Activated naive CD4-positive, alpha-beta T cell treated with anti-CD3 and anti-CD28 coated beads, Interleukin-2, amount 10 ng/mL, durations not matched to agents 7 days and 5 days (primary cell): ENCODE data around the gene PTPRA.
A peak's percentile ranks its signal among the peaks of the same experiment; 100 is the strongest.

Experiments
- CTCF ChIA-PET: fragments of 350-600 bp; sonication (Branson Sonifier 250); formaldehyde crosslinking; loops from one replicate; lab custom pipeline; 2021; ENCODE audit warnings: antibody characterized with exemption; lab: Charles Lee
- DNase-seq: peaks from one replicate; pipeline ENCODE4 v3.0.0-alpha.2; 2020
- H3K27ac Mint-ChIP-seq: one replicate; pipeline ENCODE4 v1.8.0; 2021; ENCODE audit warnings: mild to moderate bottlenecking, moderate library complexity, mixed read lengths
- H3K27me3 Mint-ChIP-seq: one replicate; pipeline ENCODE4 v1.8.0; 2021; ENCODE audit warnings: mild to moderate bottlenecking, mixed read lengths
- H3K36me3 Mint-ChIP-seq: one replicate; pipeline ENCODE4 v1.8.0; 2021; ENCODE audit warnings: mixed read lengths
- H3K4me1 Mint-ChIP-seq: one replicate; pipeline ENCODE4 v1.8.0; 2021; ENCODE audit warnings: mixed read lengths
- H3K4me3 Mint-ChIP-seq: one replicate; pipeline ENCODE4 v1.8.0; 2021; ENCODE audit warnings: mild to moderate bottlenecking, moderate library complexity, mixed read lengths
- H3K9me3 Mint-ChIP-seq: one replicate; pipeline ENCODE4 v1.8.0; 2021; ENCODE audit warnings: mixed read lengths

The PTPRA gene

DNA sequence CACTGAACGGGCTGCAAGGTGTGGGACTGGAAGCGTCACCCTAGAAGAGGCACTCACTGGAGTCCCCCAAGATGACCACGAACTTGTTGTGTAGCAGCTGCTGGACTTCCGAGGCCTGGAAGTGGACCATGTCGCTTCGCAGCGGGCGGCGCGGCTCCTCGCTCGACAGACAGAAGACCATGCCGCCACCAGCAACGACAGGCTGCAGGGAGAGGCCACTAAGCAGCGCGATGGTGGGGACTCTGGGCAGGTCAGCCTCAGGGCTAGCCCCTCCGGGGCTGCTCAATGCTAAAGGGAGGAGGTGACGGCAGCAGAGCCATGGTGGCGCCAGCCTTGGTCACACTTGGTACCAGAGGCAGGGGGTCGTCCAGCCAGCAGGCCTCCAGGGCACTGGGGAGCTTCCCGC is 33.5 kb upstream of the PTPRA start:
- no peak for DNase-seq
- Mint-ChIP-seq H3K4me3 (peak overlapping the region; percentile 65), H3K4me1 (peaks cover 20% of the 10 kb centered on the region), H3K36me3 (peaks cover 15% of the 10 kb centered on the region), H3K27me3 (no peaks in the 10 kb centered on the region), H3K27ac (peak overlapping the region; percentile 81), H3K9me3 (no peaks in the 10 kb centered on the region)
- CTCF ChIA-PET: interaction anchor here (0.8 to 1.6 kb wide), 2 partner anchors 96 to 152 kb away, joined by 3 to 7 read pairs; no protein-coding TSS in a partner anchor

DNA sequence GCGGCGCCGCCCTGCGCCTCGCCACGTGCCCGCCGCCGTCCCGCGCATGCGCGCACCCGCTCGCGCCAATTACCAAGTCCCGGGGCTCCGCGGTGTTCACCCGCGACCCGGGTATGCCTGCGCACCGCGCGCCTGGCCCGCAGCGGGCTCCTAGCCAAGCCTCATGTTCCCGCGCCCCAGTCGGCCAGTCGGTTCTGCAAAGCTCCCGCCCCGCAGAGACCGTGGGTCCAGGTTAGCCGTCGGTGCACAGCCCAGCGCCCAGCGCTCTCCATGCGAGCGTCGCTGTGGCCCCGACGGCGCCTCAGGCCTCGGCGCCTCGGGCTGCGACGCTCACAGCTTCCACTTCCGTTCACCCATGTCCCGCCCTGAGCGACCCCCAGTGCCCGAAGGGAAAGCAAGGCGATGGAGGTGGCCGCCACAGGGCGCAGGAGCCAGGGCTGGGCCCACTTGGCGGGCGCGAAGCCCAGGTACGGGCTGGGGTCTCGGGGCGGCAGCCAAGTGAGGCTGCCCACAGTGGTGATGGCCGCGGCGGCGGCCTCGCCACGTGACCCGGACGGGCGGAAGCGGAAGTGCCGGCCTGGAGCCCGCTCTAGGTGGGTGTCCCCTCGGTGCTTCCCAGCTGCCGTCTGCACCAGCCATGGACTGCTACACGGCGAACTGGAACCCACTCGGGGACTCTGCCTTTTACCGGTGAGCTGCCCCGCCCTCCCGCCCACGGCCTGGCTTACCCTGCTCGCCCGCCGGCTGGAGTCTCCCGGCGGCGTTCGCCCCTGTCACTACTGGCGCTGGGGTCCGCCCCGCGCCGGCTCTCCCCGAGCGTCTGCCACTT is 32.9 kb upstream of the PTPRA start, which contains the start of the genes PCED1A and VPS16:
Gene PCED1A (minus strand): TSS at position 518 of the 829 bp plus-strand sequence. CDS start 743 bp downstream, outside the sequence.
Gene VPS16 (plus strand): TSS at position 608 of the 829 bp plus-strand sequence. CDS start 30 bp downstream, at position 638.
- no peaks in the 10 kb centered on the region for H3K9me3 Mint-ChIP-seq
- CTCF ChIA-PET: interaction anchor here (1.6 kb wide), 1 partner anchor 152 kb away, joined by 7 read pairs; no protein-coding TSS in a partner anchor
- H3K27me3 Mint-ChIP-seq: no peaks in the 10 kb centered on the region
- peak; percentile 92 for DNase-seq
- peak within 1 kb of the TSS; percentile 83 for H3K27ac Mint-ChIP-seq
- peak within 1 kb of the TSS; percentile 76 for H3K4me3 Mint-ChIP-seq
- H3K36me3 Mint-ChIP-seq: peaks cover 15% of the 10 kb centered on the region
- peaks cover 26% of the 10 kb centered on the region for H3K4me1 Mint-ChIP-seq

- H3K27me3 Mint-ChIP-seq: no peaks in the 10 kb centered on the region
- peak overlapping the region; percentile 76 for H3K4me3 Mint-ChIP-seq
- H3K4me1 Mint-ChIP-seq: peaks cover 28% of the 10 kb centered on the region
- H3K9me3 Mint-ChIP-seq: no peaks in the 10 kb centered on the region
- H3K36me3 Mint-ChIP-seq: peaks cover 15% of the 10 kb centered on the region
- peak; percentile 69 for DNase-seq
- H3K27ac Mint-ChIP-seq: peak overlapping the region; percentile 70
- CTCF ChIA-PET: no interaction called here
These were observed 32.2 kb upstream of the PTPRA start for GRCh38 chr20:2840967-2841531.

DNA sequence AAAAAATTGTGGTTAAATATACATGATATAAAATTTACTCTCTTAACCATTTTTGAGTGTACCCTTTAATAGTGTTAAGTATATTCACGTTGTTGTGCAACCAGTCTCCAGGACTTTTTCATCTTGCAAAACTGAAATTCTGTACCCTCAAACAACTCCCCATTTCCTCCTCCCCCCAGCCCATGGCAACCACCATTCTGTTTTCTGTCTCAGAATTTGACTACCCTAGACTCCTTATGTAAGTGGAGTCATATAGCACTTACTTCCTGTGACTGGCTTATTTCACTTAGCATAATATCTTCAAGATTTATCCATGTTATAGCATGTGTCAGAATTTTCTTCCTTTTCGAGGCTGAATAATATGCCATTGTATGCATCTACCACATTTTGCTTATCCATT is 27.7 kb upstream of the PTPRA start:
- no peak overlapping the region for H3K4me3 Mint-ChIP-seq
- H3K36me3 Mint-ChIP-seq: peaks cover 9% of the 10 kb centered on the region
- H3K9me3 Mint-ChIP-seq: no peaks in the 10 kb centered on the region
- H3K27me3 Mint-ChIP-seq: no peaks in the 10 kb centered on the region
- CTCF ChIA-PET: no interaction called here
- peaks cover 21% of the 10 kb centered on the region for H3K4me1 Mint-ChIP-seq
- no peak overlapping the region for H3K27ac Mint-ChIP-seq
- no peak for DNase-seq

DNA sequence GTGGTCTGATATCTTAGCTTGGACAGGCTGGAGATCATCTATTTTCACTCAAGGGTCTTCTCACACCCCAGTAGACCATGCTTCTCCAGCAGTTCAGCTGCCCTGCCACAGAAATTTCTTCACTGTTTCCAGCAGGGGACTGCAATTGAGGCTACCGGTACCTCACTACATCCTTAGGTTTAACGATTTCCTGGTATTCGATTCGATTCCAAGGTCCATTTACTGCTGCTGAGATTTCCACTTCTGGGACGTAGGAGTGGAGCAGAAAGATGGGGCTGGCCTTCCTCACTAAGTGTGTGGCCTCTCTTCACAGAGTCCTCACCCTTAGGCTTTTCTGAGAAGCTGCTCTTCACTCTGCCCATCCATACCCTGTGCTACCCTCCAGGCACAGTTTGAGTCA is 26.6 kb upstream of the PTPRA start:
- Mint-ChIP-seq H3K4me1 (peaks cover 21% of the 10 kb centered on the region), H3K4me3 (no peak overlapping the region), H3K36me3 (peaks cover 9% of the 10 kb centered on the region), H3K27me3 (no peaks in the 10 kb centered on the region), H3K27ac (no peak overlapping the region), H3K9me3 (no peaks in the 10 kb centered on the region)
- DNase-seq: no peak
- CTCF ChIA-PET: no interaction called here

DNA sequence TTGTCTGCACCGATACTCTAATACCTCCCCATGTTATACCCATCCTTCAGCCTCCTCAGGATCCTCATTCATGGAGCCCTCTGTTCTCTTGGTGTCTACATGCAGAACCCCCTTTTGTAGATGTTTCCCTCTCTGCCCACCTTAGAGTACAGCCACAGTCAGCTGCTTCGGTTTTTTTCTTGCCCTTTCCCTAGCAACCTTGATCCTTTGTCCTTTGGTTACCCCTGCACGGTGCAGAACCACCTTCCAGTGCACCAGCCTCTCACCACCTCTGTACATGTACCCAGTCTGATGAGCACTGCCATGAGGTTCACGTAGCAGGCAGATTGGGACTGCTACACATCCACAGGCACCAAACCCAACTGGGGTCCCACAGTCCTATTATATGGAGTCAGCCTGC is 25.5 kb upstream of the PTPRA start:
- Mint-ChIP-seq H3K4me1 (peaks cover 31% of the 10 kb centered on the region), H3K36me3 (peaks cover 12% of the 10 kb centered on the region), H3K27me3 (no peaks in the 10 kb centered on the region), H3K27ac (no peak overlapping the region), H3K4me3 (no peak overlapping the region), H3K9me3 (no peaks in the 10 kb centered on the region)
- CTCF ChIA-PET: no interaction called here
- no peak for DNase-seq

DNA sequence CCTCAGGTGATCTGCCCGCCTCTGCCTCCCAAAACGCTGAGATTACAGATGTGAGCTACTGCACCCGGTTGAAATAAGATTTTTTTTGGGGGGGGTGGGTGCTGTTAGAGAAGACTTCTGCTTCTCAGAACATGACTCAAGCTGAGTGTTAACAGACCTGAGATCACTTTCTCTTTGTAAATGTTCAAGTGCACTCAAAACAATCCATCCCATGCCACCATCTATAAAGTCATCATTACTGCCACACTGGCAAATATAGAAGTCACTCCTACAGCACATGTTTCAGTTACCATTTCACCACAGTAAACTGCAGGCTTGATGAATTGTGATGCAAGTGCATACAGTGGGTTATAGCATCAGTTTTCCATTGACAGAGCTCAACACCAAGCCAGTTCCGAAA is 23.8 kb upstream of the PTPRA start:
- Mint-ChIP-seq H3K4me1 (peaks cover 36% of the 10 kb centered on the region), H3K4me3 (no peak overlapping the region), H3K9me3 (no peaks in the 10 kb centered on the region), H3K27ac (no peak overlapping the region), H3K36me3 (peaks cover 10% of the 10 kb centered on the region), H3K27me3 (no peaks in the 10 kb centered on the region)
- CTCF ChIA-PET: interaction anchor here (0.9 to 1.9 kb wide), 2 partner anchors 120 to 162 kb away, joined by 3 to 5 read pairs; no protein-coding TSS in a partner anchor
- DNase-seq: no peak

DNA sequence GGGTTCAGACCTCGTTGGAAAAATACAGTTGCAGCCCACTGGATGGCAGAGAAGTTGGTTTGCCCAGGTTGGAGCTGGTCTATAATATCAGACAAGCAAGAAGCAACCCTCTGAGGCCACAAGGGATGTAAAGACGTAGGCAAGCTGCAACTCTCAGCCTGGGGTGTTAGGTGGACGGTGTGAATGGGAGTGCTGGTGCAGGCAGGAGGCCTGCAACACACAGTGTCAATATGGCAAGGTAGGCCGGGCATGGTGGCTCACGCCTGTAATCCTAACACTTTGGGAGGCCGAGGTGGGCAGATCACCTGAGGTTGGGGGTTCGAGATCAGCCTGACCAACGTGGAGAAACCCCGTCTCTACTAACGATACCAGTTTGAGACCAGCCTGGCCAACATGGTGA is 22.2 kb upstream of the PTPRA start:
- DNase-seq: no peak
- Mint-ChIP-seq H3K36me3 (peaks cover 10% of the 10 kb centered on the region), H3K4me3 (no peak overlapping the region), H3K27ac (no peak overlapping the region), H3K9me3 (no peaks in the 10 kb centered on the region), H3K27me3 (no peaks in the 10 kb centered on the region), H3K4me1 (peaks cover 26% of the 10 kb centered on the region)
- CTCF ChIA-PET: interaction anchor here (1.0 to 1.9 kb wide), 3 partner anchors 12 to 160 kb away, joined by 4 to 8 read pairs (median 5); no protein-coding TSS in a partner anchor

DNA sequence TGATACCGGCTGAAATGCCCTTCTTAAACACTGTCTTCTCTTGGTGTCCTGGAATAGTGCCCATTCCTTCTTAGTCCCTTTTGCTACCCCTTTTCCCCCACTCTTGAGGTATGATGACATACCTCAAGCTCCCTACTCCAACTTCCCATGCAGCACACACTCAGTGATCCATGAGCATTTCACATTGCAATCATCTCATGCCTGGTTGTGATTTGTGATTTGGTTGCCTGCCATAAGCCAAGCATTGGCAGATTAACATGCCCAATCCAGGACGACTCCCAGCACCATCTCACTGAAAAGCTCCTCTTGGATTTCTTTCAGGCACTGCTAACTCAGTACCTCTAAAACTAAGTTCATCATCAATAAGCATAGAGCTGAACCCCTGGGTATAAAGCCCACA is 14.7 kb upstream of the PTPRA start:
- H3K4me3 Mint-ChIP-seq: no peak overlapping the region
- CTCF ChIA-PET: interaction anchor here (1.2 kb wide), 1 partner anchor 13 kb away, joined by 4 read pairs; no protein-coding TSS in a partner anchor
- no peaks in the 10 kb centered on the region for H3K9me3 Mint-ChIP-seq
- no peaks in the 10 kb centered on the region for H3K27me3 Mint-ChIP-seq
- H3K4me1 Mint-ChIP-seq: no peaks in the 10 kb centered on the region
- H3K27ac Mint-ChIP-seq: no peak overlapping the region
- peaks cover 10% of the 10 kb centered on the region for H3K36me3 Mint-ChIP-seq
- no peak for DNase-seq

DNA sequence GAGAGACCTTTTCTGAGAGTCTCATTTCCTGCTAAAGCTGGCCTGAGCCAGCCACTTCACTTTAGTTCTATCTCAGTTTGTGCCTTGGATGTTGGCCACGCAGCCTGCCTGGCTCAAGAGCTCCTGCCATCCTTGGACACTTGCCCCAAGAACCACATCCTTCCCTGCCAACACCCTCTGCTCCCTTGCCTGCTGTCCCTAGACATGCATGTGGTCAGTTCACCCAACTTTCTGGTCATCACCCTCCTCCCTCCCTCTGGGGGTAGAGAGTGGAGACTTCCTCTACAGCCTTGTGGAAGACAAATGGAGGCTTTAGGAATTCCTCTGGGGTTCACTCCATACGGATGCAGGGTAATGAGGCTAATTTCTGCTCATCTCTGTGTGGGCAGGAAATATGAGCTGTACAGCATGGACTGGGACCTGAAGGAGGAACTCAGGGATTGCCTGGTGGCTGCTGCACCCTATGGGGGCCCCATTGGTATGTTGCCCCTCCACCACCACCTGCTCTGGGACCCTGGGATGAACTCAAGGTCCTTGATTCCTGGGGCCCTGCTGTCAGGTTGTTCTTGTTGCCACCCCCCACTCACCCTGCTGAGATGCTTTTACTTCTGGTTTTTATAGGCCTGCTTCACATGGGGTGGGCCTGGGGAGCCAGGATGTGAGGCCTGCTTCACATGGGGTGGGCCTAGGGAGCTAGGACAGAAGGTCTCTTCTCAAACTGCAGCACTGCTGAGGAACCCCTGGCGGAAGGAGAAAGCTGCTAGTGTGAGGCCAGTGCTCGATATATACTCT is 13.8 kb upstream of the PTPRA start:
- no peaks in the 10 kb centered on the region for H3K9me3 Mint-ChIP-seq
- no peaks in the 10 kb centered on the region for H3K27me3 Mint-ChIP-seq
- H3K4me1 Mint-ChIP-seq: no peaks in the 10 kb centered on the region
- H3K27ac Mint-ChIP-seq: no peak overlapping the region
- no peak overlapping the region for H3K4me3 Mint-ChIP-seq
- peaks cover 10% of the 10 kb centered on the region for H3K36me3 Mint-ChIP-seq
- CTCF ChIA-PET: interaction anchor here (1.2 kb wide), 1 partner anchor 12 kb away, joined by 4 read pairs; no protein-coding TSS in a partner anchor
- DNase-seq: no peak

DNA sequence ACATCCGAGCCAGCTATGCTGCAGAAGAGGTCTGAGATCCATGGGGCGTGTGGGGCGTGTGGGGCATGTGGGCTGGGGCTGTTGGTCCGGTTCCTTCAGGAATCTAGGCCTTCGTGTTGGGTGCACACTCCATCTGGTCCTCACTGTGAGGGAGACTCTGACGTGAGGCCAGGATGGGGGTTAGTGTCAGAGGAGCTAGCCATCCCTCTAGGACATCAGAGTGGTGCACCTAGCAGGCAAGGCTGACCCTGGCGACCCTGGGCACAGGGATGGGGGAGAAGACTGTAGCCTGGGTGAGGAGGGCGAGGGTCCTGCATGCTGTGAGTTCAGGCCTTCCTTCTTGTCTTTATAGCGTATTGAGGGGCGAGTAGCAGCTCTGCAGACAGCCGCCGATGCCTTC is 8.7 kb upstream of the PTPRA start:
- Mint-ChIP-seq H3K36me3 (peaks cover 23% of the 10 kb centered on the region), H3K4me1 (peaks cover 19% of the 10 kb centered on the region), H3K4me3 (no peak overlapping the region), H3K9me3 (no peaks in the 10 kb centered on the region), H3K27me3 (no peaks in the 10 kb centered on the region), H3K27ac (no peak overlapping the region)
- CTCF ChIA-PET: no interaction called here
- DNase-seq: no peak

GRCh38 chr20:2865101-2865500 is 8.2 kb upstream of the PTPRA start:
- H3K36me3 Mint-ChIP-seq: peaks cover 23% of the 10 kb centered on the region
- no peak overlapping the region for H3K27ac Mint-ChIP-seq
- H3K4me1 Mint-ChIP-seq: peaks cover 19% of the 10 kb centered on the region
- no peaks in the 10 kb centered on the region for H3K9me3 Mint-ChIP-seq
- H3K27me3 Mint-ChIP-seq: no peaks in the 10 kb centered on the region
- H3K4me3 Mint-ChIP-seq: no peak overlapping the region
- DNase-seq: no peak
- CTCF ChIA-PET: no interaction called here

DNA sequence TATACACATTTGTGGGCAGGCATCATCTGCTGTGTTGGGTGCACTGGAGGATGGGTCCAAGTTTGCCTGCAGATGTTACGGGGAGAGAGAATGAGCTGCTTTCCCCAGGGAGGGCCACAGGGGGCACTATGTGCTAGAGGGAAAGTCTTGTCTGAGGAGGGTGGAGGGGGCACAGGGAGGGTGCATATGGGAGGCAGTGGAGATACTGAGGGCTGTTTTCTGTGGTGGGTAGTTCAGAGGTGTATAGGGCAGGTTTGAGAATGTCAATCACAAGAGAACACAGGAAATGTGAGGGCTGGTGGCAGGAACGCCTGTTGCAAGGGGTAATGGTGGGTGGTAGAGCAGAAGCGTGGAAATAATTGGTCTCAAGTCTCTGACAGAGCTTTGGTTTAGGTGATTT is 7.7 kb upstream of the PTPRA start:
- Mint-ChIP-seq H3K27me3 (peaks cover 3% of the 10 kb centered on the region), H3K36me3 (peaks cover 23% of the 10 kb centered on the region), H3K9me3 (no peaks in the 10 kb centered on the region), H3K4me3 (no peak overlapping the region), H3K4me1 (peaks cover 22% of the 10 kb centered on the region), H3K27ac (peak overlapping the region; percentile 35)
- no peak for DNase-seq
- CTCF ChIA-PET: no interaction called here

DNA sequence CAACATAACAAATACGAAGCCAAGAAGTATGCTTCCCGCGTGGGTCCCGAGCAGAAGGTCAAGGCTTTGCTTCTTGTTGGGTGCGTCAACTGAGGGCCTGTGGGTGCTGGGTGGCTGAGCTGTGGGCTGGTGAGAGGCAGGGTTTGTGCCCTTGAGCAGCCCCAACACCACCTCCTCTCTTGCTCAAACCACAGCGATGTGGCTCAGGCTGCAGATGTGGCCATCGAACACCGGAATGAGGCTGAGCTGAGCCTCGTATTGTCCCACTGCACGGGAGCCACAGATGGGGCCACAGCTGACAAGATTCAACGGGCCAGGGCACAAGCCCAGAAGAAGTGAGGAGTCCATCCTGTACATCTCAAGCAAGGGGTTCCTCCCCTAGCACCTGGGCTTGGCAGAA is 7.0 kb upstream of the PTPRA start:
- Mint-ChIP-seq H3K9me3 (no peaks in the 10 kb centered on the region), H3K27ac (no peak overlapping the region), H3K4me3 (no peak overlapping the region), H3K4me1 (peaks cover 28% of the 10 kb centered on the region), H3K27me3 (peaks cover 9% of the 10 kb centered on the region), H3K36me3 (peaks cover 18% of the 10 kb centered on the region)
- CTCF ChIA-PET: interaction anchor here (0.8 kb wide), 1 partner anchor 135 kb away, joined by 3 read pairs; no protein-coding TSS in a partner anchor
- DNase-seq: no peak
